HepG2 (cell line): ENCODE measurements around the gene MRNIP. TPM values are rescaled to one million over a fixed set of nuclear protein-coding genes. Genes with fewer than 3 reads are reported as not detected.

Experiments
- EEA1 ChIP-seq: sonication (generic); formaldehyde crosslinking; IDR thresholded peaks from 2 replicates; pipeline ENCODE4 v1.5.1; 2020; ENCODE audit warnings: mild to moderate bottlenecking, missing genetic modification reagents, borderline replicate concordance
- IRF2 ChIP-seq: IDR thresholded peaks from 2 replicates; pipeline ENCODE4 v1.6.1; 2018; ENCODE audit warnings: missing genetic modification reagents, missing compliant biosample characterization
- KDM4B ChIP-seq: sonication (generic); formaldehyde crosslinking; IDR thresholded peaks from 2 replicates; pipeline ENCODE4 v1.4.0; 2020; ENCODE audit warnings: missing genetic modification reagents
- NFE2L1 ChIP-seq: sonication (generic); formaldehyde crosslinking; IDR thresholded peaks from 2 replicates; pipeline ENCODE4 v1.4.0; 2020; ENCODE audit warnings: missing genetic modification reagents, mild to moderate bottlenecking, borderline replicate concordance
- NR1H2 ChIP-seq: sonication (generic); formaldehyde crosslinking; IDR thresholded peaks from 2 replicates; pipeline ENCODE4 v1.8.1; 2022; ENCODE audit warnings: low read depth, missing genetic modification reagents, borderline replicate concordance
- REL ChIP-seq: sonication (generic); formaldehyde crosslinking; conservative IDR thresholded peaks from 2 replicates; pipeline ENCODE4 v1.8.0; 2022; ENCODE audit warnings: mild to moderate bottlenecking, missing genetic modification reagents, moderate library complexity
- ZBTB1 ChIP-seq: sonication (generic); formaldehyde crosslinking; IDR thresholded peaks from 2 replicates; pipeline ENCODE4 v1.4.0; 2020; ENCODE audit warnings: missing genetic modification reagents, borderline replicate concordance
- ZBTB38 ChIP-seq: sonication (generic); formaldehyde crosslinking; IDR thresholded peaks from 2 replicates; pipeline ENCODE4 v1.5.1; 2020; ENCODE audit warnings: mild to moderate bottlenecking, missing genetic modification reagents
- ZBTB42 ChIP-seq: sonication (generic); formaldehyde crosslinking; IDR thresholded peaks from 2 replicates; pipeline ENCODE4 v1.5.0; 2020; ENCODE audit warnings: mild to moderate bottlenecking, missing genetic modification reagents
- ZC3H4 ChIP-seq: sonication (generic); formaldehyde crosslinking; IDR thresholded peaks from 2 replicates; pipeline ENCODE4 v1.4.0; 2020; ENCODE audit warnings: missing genetic modification reagents, borderline replicate concordance
- ZNF296 ChIP-seq: sonication (generic); formaldehyde crosslinking; conservative IDR thresholded peaks from 2 replicates; pipeline ENCODE4 v1.5.0; 2020; ENCODE audit warnings: mild to moderate bottlenecking, missing genetic modification reagents
- ZNF337 ChIP-seq: sonication (generic); formaldehyde crosslinking; IDR thresholded peaks from 2 replicates; pipeline ENCODE4 v1.5.1; 2020; ENCODE audit warnings: missing genetic modification reagents, low read depth, mild to moderate bottlenecking, borderline replicate concordance
- ZNF570 ChIP-seq: sonication (generic); formaldehyde crosslinking; IDR thresholded peaks from 2 replicates; pipeline ENCODE4 v1.4.0; 2020; ENCODE audit warnings: mild to moderate bottlenecking, missing genetic modification reagents, borderline replicate concordance
- ZNF660 ChIP-seq: sonication (generic); formaldehyde crosslinking; IDR thresholded peaks from 2 replicates; pipeline ENCODE4 v1.5.1; 2020; ENCODE audit warnings: mild to moderate bottlenecking, low read depth, missing genetic modification reagents, borderline replicate concordance
- ZNF672 ChIP-seq: sonication (generic); formaldehyde crosslinking; IDR thresholded peaks from 2 replicates; pipeline ENCODE4 v1.8.1; 2022; ENCODE audit warnings: missing genetic modification reagents
- ZNF678 ChIP-seq: sonication (generic); formaldehyde crosslinking; IDR thresholded peaks from 2 replicates; pipeline ENCODE4 v1.4.0; 2020; ENCODE audit warnings: mild to moderate bottlenecking, missing genetic modification reagents
- ZSCAN9 ChIP-seq: IDR thresholded peaks from 2 replicates; pipeline ENCODE4 v1.6.1; 2016; ENCODE audit warnings: borderline replicate concordance
- polyA plus RNA-seq, 8 experiments: library from polyadenylated mRNA; depleted of rRNA in 3 of 8; stranded (reverse) in 7 of 8; unstranded in 1 of 8; fragments of >200 nt; fragmentation: Illumina TruSeq in 4 of 8; extraction: Trizol in 4 of 8; gene quantifications; 2 replicates each; pipeline versions ENCODE4 v1.2.1 to v1.2.3, GENCODE V29; 2011 to 2016; ENCODE audit warnings: low read depth in 4 of 8, missing spikeins in 1 of 8, mixed read lengths in 1 of 8; ENCODE audit not compliant: insufficient read depth in 1 of 8
- total RNA-seq, 5 experiments: library from RNA; depleted of rRNA; stranded (reverse); fragments of >200 nt; fragmentation: Illumina TruSeq; extraction: Trizol; gene quantifications; 2 replicates each; pipeline ENCODE4 v1.2.3, GENCODE V29; 2016; ENCODE audit warnings: low read depth in 1 of 5
- TF ChIP-seq, protein P1 (sequence below): conservative IDR thresholded peaks from 2 replicates; pipeline ENCODE4 v1.6.1; 2018; ENCODE audit warnings: missing genetic modification reagents
- TF ChIP-seq, protein P2 (sequence below): sonication (generic); formaldehyde crosslinking; IDR thresholded peaks from 2 replicates; pipeline ENCODE4 v1.4.0; 2020; ENCODE audit warnings: mild to moderate bottlenecking, missing genetic modification reagents
- TF ChIP-seq, protein P3 (sequence below): IDR thresholded peaks from 2 replicates; pipeline ENCODE4 v1.6.1; 2018; ENCODE audit warnings: missing genetic modification reagents, mild to moderate bottlenecking, missing compliant biosample characterization
- TF ChIP-seq, protein P4 (sequence below): sonication (generic); formaldehyde crosslinking; IDR thresholded peaks from 2 replicates; pipeline ENCODE4 v1.9.0; 2022; ENCODE audit warnings: missing genetic modification reagents, mild to moderate bottlenecking, borderline replicate concordance
- TF ChIP-seq, protein P5 (sequence below): sonication (generic); formaldehyde crosslinking; IDR thresholded peaks from 2 replicates; pipeline ENCODE4 v1.5.0; 2020; ENCODE audit warnings: mild to moderate bottlenecking, missing genetic modification reagents

MRNIP gene
- total and polyA plus RNA-seq, 2 of the 13 experiments (the other 11 are each of a cell fraction or from before 2014, with no cell fraction given): 15.5 to 34.1 TPM

DNA sequence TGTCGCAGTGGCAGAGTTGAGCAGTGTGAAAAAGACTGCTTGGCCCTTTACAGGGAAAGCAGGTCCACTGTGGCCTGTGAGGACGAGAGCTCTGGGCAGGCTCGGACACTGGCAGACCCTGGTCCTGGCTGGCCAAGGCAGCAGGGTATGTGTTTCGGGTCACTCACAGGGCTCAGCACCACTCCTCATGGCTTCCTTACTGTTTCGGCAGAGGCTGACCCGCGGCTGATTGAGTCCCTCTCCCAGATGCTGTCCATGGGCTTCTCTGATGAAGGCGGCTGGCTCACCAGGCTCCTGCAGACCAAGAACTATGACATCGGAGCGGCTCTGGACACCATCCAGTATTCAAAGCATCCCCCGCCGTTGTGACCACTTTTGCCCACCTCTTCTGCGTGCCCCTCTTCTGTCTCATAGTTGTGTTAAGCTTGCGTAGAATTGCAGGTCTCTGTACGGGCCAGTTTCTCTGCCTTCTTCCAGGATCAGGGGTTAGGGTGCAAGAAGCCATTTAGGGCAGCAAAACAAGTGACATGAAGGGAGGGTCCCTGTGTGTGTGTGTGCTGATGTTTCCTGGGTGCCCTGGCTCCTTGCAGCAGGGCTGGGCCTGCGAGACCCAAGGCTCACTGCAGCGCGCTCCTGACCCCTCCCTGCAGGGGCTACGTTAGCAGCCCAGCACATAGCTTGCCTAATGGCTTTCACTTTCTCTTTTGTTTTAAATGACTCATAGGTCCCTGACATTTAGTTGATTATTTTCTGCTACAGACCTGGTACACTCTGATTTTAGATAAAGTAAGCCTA lies 22.2 kb downstream of the MRNIP start (continued):
- TF ChIP-seq ZBTB38 (CRISPR knock-in tag): peak; percentile 89
- TF ChIP-seq ZNF660: no peak
- no peak for TF ChIP-seq ZNF337 (CRISPR knock-in tag)
- TF ChIP-seq, protein P1, sequence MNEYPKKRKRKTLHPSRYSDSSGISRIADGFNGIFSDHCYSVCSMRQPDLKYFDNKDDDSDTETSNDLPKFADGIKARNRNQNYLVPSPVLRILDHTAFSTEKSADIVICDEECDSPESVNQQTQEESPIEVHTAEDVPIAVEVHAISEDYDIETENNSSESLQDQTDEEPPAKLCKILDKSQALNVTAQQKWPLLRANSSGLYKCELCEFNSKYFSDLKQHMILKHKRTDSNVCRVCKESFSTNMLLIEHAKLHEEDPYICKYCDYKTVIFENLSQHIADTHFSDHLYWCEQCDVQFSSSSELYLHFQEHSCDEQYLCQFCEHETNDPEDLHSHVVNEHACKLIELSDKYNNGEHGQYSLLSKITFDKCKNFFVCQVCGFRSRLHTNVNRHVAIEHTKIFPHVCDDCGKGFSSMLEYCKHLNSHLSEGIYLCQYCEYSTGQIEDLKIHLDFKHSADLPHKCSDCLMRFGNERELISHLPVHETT: no peak
- TF ChIP-seq, protein P2, sequence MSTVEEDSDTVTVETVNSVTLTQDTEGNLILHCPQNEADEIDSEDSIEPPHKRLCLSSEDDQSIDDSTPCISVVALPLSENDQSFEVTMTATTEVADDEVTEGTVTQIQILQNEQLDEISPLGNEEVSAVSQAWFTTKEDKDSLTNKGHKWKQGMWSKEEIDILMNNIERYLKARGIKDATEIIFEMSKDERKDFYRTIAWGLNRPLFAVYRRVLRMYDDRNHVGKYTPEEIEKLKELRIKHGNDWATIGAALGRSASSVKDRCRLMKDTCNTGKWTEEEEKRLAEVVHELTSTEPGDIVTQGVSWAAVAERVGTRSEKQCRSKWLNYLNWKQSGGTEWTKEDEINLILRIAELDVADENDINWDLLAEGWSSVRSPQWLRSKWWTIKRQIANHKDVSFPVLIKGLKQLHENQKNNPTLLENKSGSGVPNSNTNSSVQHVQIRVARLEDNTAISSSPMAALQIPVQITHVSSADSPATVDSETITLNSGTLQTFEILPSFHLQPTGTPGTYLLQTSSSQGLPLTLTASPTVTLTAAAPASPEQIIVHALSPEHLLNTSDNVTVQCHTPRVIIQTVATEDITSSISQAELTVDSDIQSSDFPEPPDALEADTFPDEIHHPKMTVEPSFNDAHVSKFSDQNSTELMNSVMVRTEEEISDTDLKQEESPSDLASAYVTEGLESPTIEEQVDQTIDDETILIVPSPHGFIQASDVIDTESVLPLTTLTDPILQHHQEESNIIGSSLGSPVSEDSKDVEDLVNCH (CRISPR knock-in tag): no peak
- no peak for TF ChIP-seq ZBTB42 (CRISPR knock-in tag)
- peak; percentile 93 for TF ChIP-seq IRF2 (CRISPR knock-in tag)
- TF ChIP-seq ZNF570 (CRISPR knock-in tag): no peak
- TF ChIP-seq, protein P3, sequence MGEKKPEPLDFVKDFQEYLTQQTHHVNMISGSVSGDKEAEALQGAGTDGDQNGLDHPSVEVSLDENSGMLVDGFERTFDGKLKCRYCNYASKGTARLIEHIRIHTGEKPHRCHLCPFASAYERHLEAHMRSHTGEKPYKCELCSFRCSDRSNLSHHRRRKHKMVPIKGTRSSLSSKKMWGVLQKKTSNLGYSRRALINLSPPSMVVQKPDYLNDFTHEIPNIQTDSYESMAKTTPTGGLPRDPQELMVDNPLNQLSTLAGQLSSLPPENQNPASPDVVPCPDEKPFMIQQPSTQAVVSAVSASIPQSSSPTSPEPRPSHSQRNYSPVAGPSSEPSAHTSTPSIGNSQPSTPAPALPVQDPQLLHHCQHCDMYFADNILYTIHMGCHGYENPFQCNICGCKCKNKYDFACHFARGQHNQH (CRISPR knock-in tag): no peak
- TF ChIP-seq EEA1 (CRISPR knock-in tag): no peak
- no peak for TF ChIP-seq ZSCAN9 (CRISPR knock-in tag)
- no peak for TF ChIP-seq ZNF672 (CRISPR knock-in tag)
- TF ChIP-seq NR1H2: no peak
- no peak for TF ChIP-seq ZNF296
- TF ChIP-seq ZNF678 (CRISPR knock-in tag): no peak
- TF ChIP-seq, protein P4, sequence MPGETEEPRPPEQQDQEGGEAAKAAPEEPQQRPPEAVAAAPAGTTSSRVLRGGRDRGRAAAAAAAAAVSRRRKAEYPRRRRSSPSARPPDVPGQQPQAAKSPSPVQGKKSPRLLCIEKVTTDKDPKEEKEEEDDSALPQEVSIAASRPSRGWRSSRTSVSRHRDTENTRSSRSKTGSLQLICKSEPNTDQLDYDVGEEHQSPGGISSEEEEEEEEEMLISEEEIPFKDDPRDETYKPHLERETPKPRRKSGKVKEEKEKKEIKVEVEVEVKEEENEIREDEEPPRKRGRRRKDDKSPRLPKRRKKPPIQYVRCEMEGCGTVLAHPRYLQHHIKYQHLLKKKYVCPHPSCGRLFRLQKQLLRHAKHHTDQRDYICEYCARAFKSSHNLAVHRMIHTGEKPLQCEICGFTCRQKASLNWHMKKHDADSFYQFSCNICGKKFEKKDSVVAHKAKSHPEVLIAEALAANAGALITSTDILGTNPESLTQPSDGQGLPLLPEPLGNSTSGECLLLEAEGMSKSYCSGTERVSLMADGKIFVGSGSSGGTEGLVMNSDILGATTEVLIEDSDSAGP (CRISPR knock-in tag): no peak
- TF ChIP-seq, protein P5, sequence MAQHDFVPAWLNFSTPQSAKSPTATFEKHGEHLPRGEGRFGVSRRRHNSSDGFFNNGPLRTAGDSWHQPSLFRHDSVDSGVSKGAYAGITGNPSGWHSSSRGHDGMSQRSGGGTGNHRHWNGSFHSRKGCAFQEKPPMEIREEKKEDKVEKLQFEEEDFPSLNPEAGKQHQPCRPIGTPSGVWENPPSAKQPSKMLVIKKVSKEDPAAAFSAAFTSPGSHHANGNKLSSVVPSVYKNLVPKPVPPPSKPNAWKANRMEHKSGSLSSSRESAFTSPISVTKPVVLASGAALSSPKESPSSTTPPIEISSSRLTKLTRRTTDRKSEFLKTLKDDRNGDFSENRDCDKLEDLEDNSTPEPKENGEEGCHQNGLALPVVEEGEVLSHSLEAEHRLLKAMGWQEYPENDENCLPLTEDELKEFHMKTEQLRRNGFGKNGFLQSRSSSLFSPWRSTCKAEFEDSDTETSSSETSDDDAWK (CRISPR knock-in tag): no peak
- TF ChIP-seq REL (CRISPR knock-in tag): no peak
- TF ChIP-seq ZBTB1 (CRISPR knock-in tag): no peak
- TF ChIP-seq KDM4B: no peak
- TF ChIP-seq ZC3H4 (CRISPR knock-in tag): no peak
- no peak for TF ChIP-seq NFE2L1 (CRISPR knock-in tag)
